GM06990 (cell line): ENCODE data around the gene FAM98C.
"Not testable (repeated sequence)": the region's sequence is repeated elsewhere in the genome, so short reads cannot be mapped to it uniquely, and the experiment has no call there.

Experiments
- DNase-seq: peaks from one replicate; pipeline ENCODE4 v3.0.0-alpha.2; 2011; ENCODE audit not compliant: insufficient read length; ENCODE audit errors: extremely low read depth
- H3K27me3 ChIP-seq: replicated peaks from 2 replicates; pipeline ENCODE4 v1.6.0; 2011; ENCODE audit warnings: low read length; ENCODE audit not compliant: control insufficient read depth, insufficient read depth
- H3K36me3 ChIP-seq: 2 replicates; pipeline ENCODE4 v1.5.1; 2011; ENCODE audit warnings: low read length; ENCODE audit not compliant: control insufficient read depth, insufficient read depth
- H3K4me3 ChIP-seq: replicated peaks from 2 replicates; pipeline ENCODE4 v1.5.1; 2011; ENCODE audit warnings: low read depth, mild to moderate bottlenecking, control low read depth, low read length
- CTCF ChIP-seq: IDR thresholded peaks from 2 replicates; pipeline ENCODE4 v1.5.1; 2011; ENCODE audit warnings: low read length, control low read depth, mild to moderate bottlenecking, inconsistent platforms; ENCODE audit not compliant: insufficient read depth, poor library complexity, severe bottlenecking

FAM98C gene

GRCh38 chr19:38360839-38361631 is 41.9 kb upstream of the FAM98C start:
- H3K4me3 ChIP-seq: peak overlapping the region; percentile 70
- no peaks in the 10 kb centered on the region; the same call in 1 of the 2 replicates for H3K27me3 ChIP-seq
- no peaks in the 10 kb centered on the region for H3K36me3 ChIP-seq
- TF ChIP-seq CTCF: no peak
- no peak for DNase-seq

- Histone ChIP-seq H3K27me3 (no peaks in the 10 kb centered on the region; the same call in 1 of the 2 replicates), H3K36me3 (no peaks in the 10 kb centered on the region), H3K4me3 (peak overlapping the region; percentile 70)
- DNase-seq: peak; percentile 78
- peak; percentile 28 for TF ChIP-seq CTCF
Observed at GRCh38 chr19:38361633-38362075, 41.2 kb upstream of the FAM98C start.

- TF ChIP-seq CTCF: no peak
- peak; percentile 81 for DNase-seq
- Histone ChIP-seq H3K27me3 (no peaks in the 10 kb centered on the region; the same call in 1 of the 2 replicates), H3K36me3 (no peaks in the 10 kb centered on the region), H3K4me3 (peak overlapping the region; percentile 70)
Observed at GRCh38 chr19:38362076-38362945, 40.6 kb upstream of the FAM98C start.

- not testable (repeated sequence) for H3K36me3 ChIP-seq, H3K27me3 ChIP-seq, DNase-seq
- peak overlapping the region; percentile 70; the same call in 1 of the 2 replicates for H3K4me3 ChIP-seq
Observed at GRCh38 chr19:38362946-38363688, 39.8 kb upstream of the FAM98C start.

GRCh38 chr19:38367041-38367440 is 35.9 kb upstream of the FAM98C start:
- no peak for TF ChIP-seq CTCF
- Histone ChIP-seq H3K36me3 (no peaks in the 10 kb centered on the region), H3K4me3 (no peak overlapping the region), H3K27me3 (no peaks in the 10 kb centered on the region)
- no peak for DNase-seq
